K562 (cell line): ENCODE results near the gene GPR137C. TPM values are rescaled to one million over a fixed set of nuclear protein-coding genes. Genes with fewer than 3 reads are reported as not detected.

Source experiments
- ATAC-seq: fragments of 200-7000 bp; cut with Tn5 transposase; 3 replicates; pipeline ENCODE4 v1.9.1; 2020; ENCODE audit warnings: moderate library complexity
- BruUV-seq: library from RNA; stranded (reverse); fragments of 400-500 nt; replicated peaks from 2 replicates; lab custom pipeline; 2021; lab: Mats Ljungman, UMichigan
- CTCF ChIA-PET: fragments of 300-600 bp; formaldehyde crosslinking; extraction: SDS; loops from one replicate; lab custom pipeline; 2021; ENCODE audit warnings: low intra/inter-chr PET ratio; lab: Yijun Ruan, JAX
- POLR2A ChIA-PET: fragments of 300-600, 350-650 bp; sonication (Branson Sonifier 250); formaldehyde crosslinking; extraction: SDS; loops from one replicate; lab custom pipeline; 2021; ENCODE audit warnings: antibody characterized with exemption, inconsistent platforms; lab: Yijun Ruan, JAX
- DNase-seq, 4 experiments: peaks; one replicate each; pipeline versions ENCODE4 v3.0.0 to v3.0.0-alpha.2; 2011 to 2018; ENCODE audit warnings: low spot score in 3 of 4, mixed read lengths in 3 of 4; ENCODE audit errors: extremely low read depth in 1 of 4
- FAIRE-seq: peaks from 2 replicates; lab custom pipeline; 2011; peaks lifted over from hg19 to GRCh38; lab: Jason Lieb, UNC
- H2AFZ ChIP-seq: 2 replicates; pipeline ENCODE4 v1.6.0; 2011; ENCODE audit warnings: low read depth, low read length, control low read depth, inconsistent platforms
- H3K27ac ChIP-seq: fragments of 200-600 bp; 3 replicates; pipeline ENCODE4 v1.8.0; 2011; ENCODE audit warnings: low read depth, mild to moderate bottlenecking, control low read depth, inconsistent platforms, low read length, moderate library complexity, mixed read lengths; ENCODE audit errors: extremely low read depth
- H3K27me3 ChIP-seq, 2 experiments: fragments of 300-600 bp in 1 of 2; 2 replicates in 1 of 2; 3 replicates in 1 of 2; pipeline versions ENCODE4 v1.6.0 to v1.8.0; 2011; ENCODE audit warnings: inconsistent platforms in 2 of 2, low read length in 2 of 2, mild to moderate bottlenecking in 1 of 2, mixed read lengths in 1 of 2, moderate library complexity in 1 of 2; ENCODE audit not compliant: control insufficient read depth in 2 of 2, insufficient read depth in 2 of 2
- H3K36me3 ChIP-seq: fragments of 300-600 bp; 3 replicates; pipeline ENCODE4 v1.8.0; 2011; ENCODE audit warnings: mild to moderate bottlenecking, low read length, inconsistent platforms; ENCODE audit not compliant: control insufficient read depth, insufficient read depth
- H3K4me1 ChIP-seq, 2 experiments: fragments of 200-600 bp in 1 of 2; replicated peaks in 1 of 2; 2 replicates in 1 of 2; 3 replicates in 1 of 2; pipeline versions ENCODE4 v1.5.1 to v1.8.0; 2011; ENCODE audit warnings: inconsistent platforms in 2 of 2, low read length in 2 of 2, mild to moderate bottlenecking in 1 of 2, mixed read lengths in 1 of 2, moderate library complexity in 1 of 2; ENCODE audit not compliant: control insufficient read depth in 2 of 2, insufficient read depth in 2 of 2
- H3K4me2 ChIP-seq: 2 replicates; pipeline ENCODE4 v1.6.1; 2011; ENCODE audit warnings: low read length, control low read depth, inconsistent platforms, mixed read lengths; ENCODE audit not compliant: insufficient read depth
- H3K4me3 ChIP-seq: fragments of 200-600 bp; sonication (generic), shearing (Covaris generic); 2 replicates; pipeline ENCODE4 v1.5.1; 2016; ENCODE audit warnings: control low read depth, inconsistent platforms
- H3K79me2 ChIP-seq: fragments of 200-600 bp; 3 replicates; pipeline ENCODE4 v1.8.0; 2011; ENCODE audit warnings: low read length, inconsistent platforms; ENCODE audit not compliant: control insufficient read depth, insufficient read depth
- H3K9ac ChIP-seq, 2 experiments: 2 replicates each; pipeline versions ENCODE4 v1.6.0 to v1.6.1; 2011; ENCODE audit warnings: low read depth in 2 of 2, low read length in 2 of 2, control low read depth in 1 of 2, inconsistent platforms in 1 of 2, mild to moderate bottlenecking in 1 of 2, mixed read lengths in 1 of 2; ENCODE audit not compliant: insufficient read depth in 1 of 2
- H3K9me1 ChIP-seq: one replicate; pipeline ENCODE4 v1.6.0; 2011; ENCODE audit warnings: inconsistent platforms, mild to moderate bottlenecking, low read length, moderate library complexity; ENCODE audit not compliant: control insufficient read depth, insufficient read depth
- H3K9me3 ChIP-seq: replicated peaks from 2 replicates; pipeline ENCODE4 v1.5.1; 2011; ENCODE audit warnings: low read depth, low read length, inconsistent platforms; ENCODE audit not compliant: control insufficient read depth, insufficient read depth
- H4K20me1 ChIP-seq: replicated peaks from 2 replicates; pipeline ENCODE4 v1.6.1; 2011; ENCODE audit warnings: low read length, inconsistent platforms, mixed read lengths; ENCODE audit not compliant: control insufficient read depth, insufficient read depth
- C11orf30 ChIP-seq: fragments of 450-650 bp; IDR thresholded peaks from 2 replicates; pipeline ENCODE4 v1.6.1; 2016; ENCODE audit warnings: low read depth, mild to moderate bottlenecking
- CAMTA2 ChIP-seq: fragments of 250-450 bp; sonication (Bioruptor Pico); conservative IDR thresholded peaks from 2 replicates; pipeline ENCODE4 v1.5.1; 2022
- CEBPZ ChIP-seq: fragments of 150-350 bp; IDR thresholded peaks from 2 replicates; pipeline ENCODE4 v1.6.1; 2014; ENCODE audit warnings: low read depth, mild to moderate bottlenecking, low read length, borderline replicate concordance
- E2F5 ChIP-seq: sonication (generic); formaldehyde crosslinking; IDR thresholded peaks from 2 replicates; pipeline ENCODE4 v1.8.0; 2022; ENCODE audit warnings: mild to moderate bottlenecking, missing genetic modification reagents
- EP400 ChIP-seq: fragments of 450-650 bp; IDR thresholded peaks from 2 replicates; pipeline ENCODE4 v1.6.1; 2017; ENCODE audit warnings: antibody characterized with exemption, mild to moderate bottlenecking, moderate library complexity
- FOXJ3 ChIP-seq: sonication (generic); formaldehyde crosslinking; IDR thresholded peaks from 2 replicates; pipeline ENCODE4 v1.4.0; 2020; ENCODE audit warnings: mild to moderate bottlenecking, missing genetic modification reagents
- GATAD2A ChIP-seq: fragments of 450-650 bp; IDR thresholded peaks from 2 replicates; pipeline ENCODE4 v1.6.1; 2017
- HDGF ChIP-seq: fragments of 450-650 bp; IDR thresholded peaks from 2 replicates; pipeline ENCODE4 v1.6.1; 2016
- MAFF ChIP-seq: IDR thresholded peaks from 2 replicates; pipeline ENCODE4 v1.6.1; 2012; ENCODE audit warnings: low read length, improper control_type of control experiment
- MAFG ChIP-seq: fragments of 450-650 bp; conservative IDR thresholded peaks from 2 replicates; pipeline ENCODE4 v1.6.1; 2016; ENCODE audit warnings: missing genetic modification characterization, missing compliant biosample characterization
- MAFK ChIP-seq: IDR thresholded peaks from 2 replicates; pipeline ENCODE4 v1.6.1; 2011; ENCODE audit warnings: low read length, improper control_type of control experiment
- MIER1 ChIP-seq: fragments of 450-650 bp; IDR thresholded peaks from 2 replicates; pipeline ENCODE4 v1.6.1; 2016; ENCODE audit warnings: antibody characterized with exemption, mild to moderate bottlenecking, low read depth
- NFXL1 ChIP-seq: fragments of 450-650 bp; formaldehyde crosslinking; IDR thresholded peaks from 2 replicates; pipeline ENCODE4 v1.4.0; 2021; ENCODE audit warnings: mild to moderate bottlenecking
- PATZ1 ChIP-seq: fragments of 250-450 bp; sonication (Bioruptor Pico); IDR thresholded peaks from 2 replicates; pipeline ENCODE4 v1.5.0; 2020; ENCODE audit warnings: mild to moderate bottlenecking, borderline replicate concordance
- PHTF2 ChIP-seq: fragments of 250-450 bp; sonication (Bioruptor Pico); IDR thresholded peaks from 2 replicates; pipeline ENCODE4 v1.5.0; 2021; ENCODE audit warnings: mild to moderate bottlenecking
- SNRNP70 ChIP-seq: fragments of 200-400 bp; formaldehyde crosslinking; optimal IDR thresholded peaks from 2 replicates; pipeline ENCODE3; 2017; ENCODE audit warnings: low read depth, low read length
- STAT5A ChIP-seq: IDR thresholded peaks from 2 replicates; pipeline ENCODE4 v1.6.1; 2012; ENCODE audit warnings: low read length, inconsistent platforms, borderline replicate concordance
- SUPT5H ChIP-seq: fragments of 450-650 bp; IDR thresholded peaks from 2 replicates; pipeline ENCODE4 v1.6.1; 2016
- TAF1 ChIP-seq: IDR thresholded peaks from 2 replicates; pipeline ENCODE4 v1.6.1; 2011; ENCODE audit warnings: mild to moderate bottlenecking, low read length, moderate library complexity; ENCODE audit not compliant: insufficient read depth, control insufficient read depth, severe bottlenecking; ENCODE audit errors: extremely low read depth
- ZBTB1 ChIP-seq: sonication (generic); formaldehyde crosslinking; IDR thresholded peaks from 2 replicates; pipeline ENCODE4 v1.8.1; 2023; ENCODE audit warnings: missing genetic modification reagents, low read depth, mild to moderate bottlenecking, borderline replicate concordance
- ZNF316 ChIP-seq: fragments of 450-650 bp; IDR thresholded peaks from 2 replicates; pipeline ENCODE4 v1.6.1; 2016
- in situ Hi-C: fragments of 300-500 bp; cut with MboI; formaldehyde crosslinking; loops from 4 replicates; pipeline ENCODE4 v1.15.0; 2018; ENCODE audit warnings: inconsistent platforms, mixed read lengths
- intact Hi-C: fragments of 100-400 bp; cut with micrococcal nuclease; formaldehyde crosslinking; loops from 2 replicates; pipeline ENCODE4 v1.14.2; 2022
- polyA plus RNA-seq, 8 experiments: library from polyadenylated mRNA; depleted of rRNA in 4 of 8; stranded (reverse) in 5 of 8; unstranded in 3 of 8; fragments of >200 nt; fragmentation: Nextera tagmentation in 2 of 8; fragmentation: Illumina TruSeq in 1 of 8; extraction: Ambion mirVana in 2 of 8; extraction: Trizol in 1 of 8; gene quantifications; 2 replicates each; pipeline versions ENCODE4 v1.2.1 to v1.2.3, GENCODE V29; 2011 to 2014; ENCODE audit warnings: inconsistent platforms in 1 of 8, missing spikeins in 1 of 8
- total RNA-seq, 7 experiments: library from RNA; depleted of rRNA in 6 of 7; stranded (reverse); fragments of >200 nt in 6 of 7; fragmentation: Illumina TruSeq in 2 of 7; extraction: Trizol in 2 of 7; gene quantifications; 2 replicates each; pipeline versions ENCODE4 v1.2.1 to v1.2.3, GENCODE V29; 2011 to 2021; ENCODE audit warnings: low replicate concordance in 1 of 7

GPR137C gene
- total and polyA plus RNA-seq, 9 of the 15 experiments (the other 6 are each of a cell fraction or from before 2014, with no cell fraction given): 0.03 to 0.31 (median 0.06) TPM; not detected in 4

- POLR2A ChIA-PET: no interaction called here
- CTCF ChIA-PET: no interaction called here
- H2AFZ ChIP-seq: no peak overlapping the region
- no peaks in the 10 kb centered on the region for H4K20me1 ChIP-seq
- H3K36me3 ChIP-seq: peaks cover 24% of the 10 kb centered on the region; the same call in 2 of the 3 replicates
- intact Hi-C loops (no loop called here), in situ Hi-C loops (loop anchor here (10.0 kb wide), 1 partner anchor 1396 kb away; no protein-coding TSS in a partner anchor)
- no peaks in the 10 kb centered on the region for H3K79me2 ChIP-seq
- H3K4me1 ChIP-seq: no peaks in the 10 kb centered on the region
- ATAC-seq (no peak), FAIRE-seq (no peak), DNase-seq (no peak)
- no peaks in the 10 kb centered on the region for H3K9me1 ChIP-seq
- H3K9me3 ChIP-seq: no peaks in the 10 kb centered on the region
- H3K9ac ChIP-seq: no peak overlapping the region
- no peak overlapping the region for H3K4me3 ChIP-seq
- no peak overlapping the region for H3K4me2 ChIP-seq
- H3K27ac ChIP-seq: no peak overlapping the region
- no peaks in the 10 kb centered on the region for H3K27me3 ChIP-seq
- BruUV-seq: no TSS peak
- TF ChIP-seq TAF1: no peak
- TF ChIP-seq MAFK: peak; percentile 73
- no peak for TF ChIP-seq NFXL1 (CRISPR knock-in tag)
- no peak for TF ChIP-seq STAT5A
- no peak for TF ChIP-seq CAMTA2 (CRISPR knock-in tag)
- no peak for TF ChIP-seq SNRNP70
- peak; percentile 42; the same call in 1 of the 2 replicates for TF ChIP-seq MAFG (tag)
- no peak for TF ChIP-seq GATAD2A
- no peak for TF ChIP-seq CEBPZ
- TF ChIP-seq FOXJ3 (CRISPR knock-in tag): no peak
- TF ChIP-seq MIER1: no peak
- TF ChIP-seq ZBTB1 (CRISPR knock-in tag): no peak
- TF ChIP-seq E2F5: no peak
- peak; percentile 69 for TF ChIP-seq MAFF
- peak; percentile 88 for TF ChIP-seq ZNF316
- no peak for TF ChIP-seq SUPT5H
- TF ChIP-seq PHTF2: no peak
- TF ChIP-seq HDGF: no peak
- peak; percentile 73 for TF ChIP-seq C11orf30
- no peak for TF ChIP-seq PATZ1 (CRISPR knock-in tag)
- no peak for TF ChIP-seq EP400
Measured at GRCh38 chr14:52660325-52660724, 107.7 kb downstream of the GPR137C start.
